SK-N-MC (cell line): ENCODE measurements around the gene EVX2.

Source experiments
- EZH2 ChIP-seq: fragments of 200-600 bp; sonication (generic); IDR thresholded peaks from one replicate; pipeline ENCODE4 v1.6.1; 2017; ENCODE audit warnings: antibody characterized with exemption
- POLR2AphosphoS5 ChIP-seq: IDR thresholded peaks from 2 replicates; pipeline ENCODE4 v1.6.1; 2012; ENCODE audit warnings: mild to moderate bottlenecking, low read depth, low read length, borderline replicate concordance

DNA sequence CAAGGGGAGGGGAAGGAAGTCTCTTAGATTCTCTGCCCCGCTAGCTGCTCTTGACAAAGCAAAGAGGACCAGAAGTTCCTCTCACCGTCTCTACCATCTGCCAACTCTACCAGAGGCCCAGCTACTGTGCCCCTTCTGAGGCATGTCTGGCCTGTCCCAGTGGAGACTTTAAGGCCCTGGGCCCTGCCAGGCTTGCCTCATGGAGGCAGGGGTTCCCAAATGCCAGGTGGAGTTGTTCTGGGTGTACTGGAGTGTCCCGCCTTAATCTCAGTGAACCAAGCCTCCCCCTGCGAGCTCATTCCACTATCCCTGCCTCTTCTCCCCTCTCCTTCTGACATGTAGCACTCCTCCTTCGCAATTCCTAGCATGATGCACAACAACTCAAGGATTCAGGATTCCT, 18.1 kb upstream of the EVX2 start:
- TF ChIP-seq POLR2AphosphoS5 = no peak
- no peak for TF ChIP-seq EZH2
